ENCODE results near the gene NDUFA5.

The NDUFA5 gene

GRCh38 chr7:123557398-123558288, at the start of gene NDUFA5:
NDUFA5 (minus strand) TSS chr7:123557818; CDS start chr7:123557795, 23 bp downstream.
- DNase-seq (ENCODE audit: low spot score) = peak; percentile 100

DNA sequence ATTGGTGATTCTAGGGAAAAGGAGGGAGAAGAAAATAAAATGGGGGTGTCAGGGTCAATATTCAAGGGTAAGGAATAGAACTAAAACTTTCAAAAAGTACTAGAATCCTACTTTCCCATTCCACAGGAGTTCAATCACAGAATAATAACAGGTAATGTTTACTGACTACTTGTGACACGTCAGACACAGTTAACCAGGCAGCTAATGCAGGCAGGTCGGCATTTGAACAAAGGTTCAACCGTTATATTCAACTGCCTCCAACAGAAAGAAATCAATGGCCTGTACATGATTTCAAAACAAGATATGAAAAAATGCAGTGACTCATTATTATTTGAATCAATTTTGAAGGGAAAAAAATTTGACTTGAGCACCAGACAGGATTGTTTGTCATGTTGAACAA, 47.1 kb upstream of the NDUFA5 start:
- DNase-seq (ENCODE audit: low spot score) = no peak

GRCh38 chr7:123602648-123603047, 45.0 kb upstream of the NDUFA5 start:
- DNase-seq (ENCODE audit: low spot score) = no peak

DNA sequence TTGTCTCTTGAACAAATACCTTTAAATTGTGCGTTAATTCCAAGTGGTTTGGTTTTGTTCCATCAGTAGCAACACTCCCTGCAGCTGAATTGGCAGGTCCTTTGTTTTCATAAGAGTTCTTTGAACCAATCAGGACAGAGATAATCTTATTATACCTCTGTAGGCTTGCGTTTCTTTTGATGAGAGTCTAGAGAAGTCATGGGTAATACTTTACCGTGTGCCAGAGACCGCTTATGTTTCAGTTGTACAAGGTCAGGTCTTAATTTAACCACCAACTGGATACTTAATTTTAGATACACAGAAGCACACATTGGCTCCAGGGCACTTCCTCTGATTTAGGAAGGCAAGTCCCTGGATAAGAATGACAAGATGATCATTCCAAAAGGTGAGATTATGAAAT, 43.9 kb upstream of the NDUFA5 start, which contains the start of gene ASB15:
ASB15 (plus strand) TSS at position 292 of the 400 bp plus-strand sequence. CDS start 12,682 bp downstream, outside the sequence.
- no peak for DNase-seq (ENCODE audit: low spot score)

- DNase-seq (ENCODE audit: low spot score) = no peak
Measured at GRCh38 chr7:123600876-123601275, 43.3 kb upstream of the NDUFA5 start.

DNA sequence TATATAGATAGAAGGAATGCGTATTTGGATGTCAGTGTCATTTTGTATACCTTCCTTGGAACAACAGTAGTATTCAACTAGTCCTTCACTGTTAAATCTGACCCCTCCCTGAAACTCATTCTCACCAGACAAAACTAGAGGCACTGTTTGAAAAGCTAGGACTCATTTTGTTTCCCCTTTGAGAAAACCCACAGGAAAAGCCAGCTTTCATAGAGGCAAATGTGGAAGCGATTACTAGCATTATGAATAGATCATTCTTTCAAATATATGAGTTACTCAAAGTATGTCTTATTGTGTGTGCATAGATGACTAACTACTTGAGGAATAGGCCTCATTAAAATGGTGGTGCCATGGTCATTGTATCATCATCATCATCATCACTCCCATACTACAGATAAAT, 42.1 kb upstream of the NDUFA5 start:
- DNase-seq (ENCODE audit: low spot score) = no peak

- DNase-seq (ENCODE audit: low spot score) = no peak
Measured at GRCh38 chr7:123598657-123599056, 41.0 kb upstream of the NDUFA5 start.

DNA sequence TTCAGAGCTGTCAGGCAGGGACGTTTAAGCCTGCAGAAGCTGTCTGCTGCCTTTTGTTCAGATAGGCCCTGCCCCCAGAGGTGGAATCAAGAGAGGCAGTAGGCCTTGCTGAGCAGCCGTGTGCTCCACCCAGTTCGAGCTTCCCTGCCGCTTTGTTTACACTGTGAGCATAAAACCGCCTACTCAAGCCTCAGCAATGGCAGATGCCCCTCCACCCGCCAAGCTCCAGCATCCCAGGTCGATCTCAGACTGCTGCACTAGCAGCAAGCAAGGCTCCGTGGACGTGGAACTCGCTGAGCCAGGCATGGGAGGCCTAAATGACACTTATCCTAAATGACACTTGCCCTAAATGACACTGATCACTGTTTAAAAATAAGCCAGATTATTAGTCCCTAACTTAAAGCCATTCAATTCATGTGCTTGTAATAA, 37.2 kb upstream of the NDUFA5 start:
- no peak for DNase-seq (ENCODE audit: low spot score)

DNA sequence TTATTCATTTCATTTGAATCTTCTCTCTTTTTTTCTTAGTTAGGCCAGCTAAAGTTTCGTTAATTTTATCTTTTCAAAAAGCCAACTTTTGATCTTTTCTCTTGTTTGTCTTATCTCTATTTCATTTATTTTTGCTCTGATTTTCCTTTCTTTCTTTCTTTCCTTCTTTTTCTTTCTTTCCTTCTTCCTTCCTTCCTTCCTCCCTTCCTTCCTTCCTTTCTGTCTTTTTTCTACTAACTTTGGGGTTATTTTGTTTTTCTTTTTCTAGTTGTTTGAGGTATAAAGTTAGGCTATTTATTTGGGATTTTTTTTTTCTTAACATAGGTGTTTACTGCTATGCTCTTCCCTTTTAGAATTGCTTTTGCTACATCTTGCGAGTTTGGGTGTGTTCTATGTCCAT, 30.8 kb upstream of the NDUFA5 start:
- no peak for DNase-seq (ENCODE audit: low spot score)

DNA sequence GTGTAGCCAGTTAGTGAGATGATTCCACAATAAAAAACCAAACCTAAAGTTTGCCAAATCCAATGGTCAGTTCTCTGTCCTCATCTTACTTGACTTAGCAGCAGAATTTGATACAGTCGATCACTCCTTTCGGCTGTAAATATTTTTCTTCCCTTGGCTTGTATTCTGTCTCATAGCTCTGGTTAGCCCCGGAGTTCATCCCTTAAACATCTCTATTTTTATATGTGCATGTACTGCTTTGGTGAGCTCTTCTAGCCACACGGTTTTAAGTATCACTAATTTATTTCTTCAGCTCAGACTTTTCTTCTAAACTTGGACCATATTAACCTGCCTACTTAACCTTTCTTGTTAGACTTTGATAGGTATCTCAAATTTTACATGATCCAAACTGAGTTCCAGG, 26.2 kb upstream of the NDUFA5 start:
- no peak for DNase-seq (ENCODE audit: low spot score)

- no peak for DNase-seq (ENCODE audit: low spot score)
Measured at GRCh38 chr7:123581162-123581459, 23.5 kb upstream of the NDUFA5 start.

DNA sequence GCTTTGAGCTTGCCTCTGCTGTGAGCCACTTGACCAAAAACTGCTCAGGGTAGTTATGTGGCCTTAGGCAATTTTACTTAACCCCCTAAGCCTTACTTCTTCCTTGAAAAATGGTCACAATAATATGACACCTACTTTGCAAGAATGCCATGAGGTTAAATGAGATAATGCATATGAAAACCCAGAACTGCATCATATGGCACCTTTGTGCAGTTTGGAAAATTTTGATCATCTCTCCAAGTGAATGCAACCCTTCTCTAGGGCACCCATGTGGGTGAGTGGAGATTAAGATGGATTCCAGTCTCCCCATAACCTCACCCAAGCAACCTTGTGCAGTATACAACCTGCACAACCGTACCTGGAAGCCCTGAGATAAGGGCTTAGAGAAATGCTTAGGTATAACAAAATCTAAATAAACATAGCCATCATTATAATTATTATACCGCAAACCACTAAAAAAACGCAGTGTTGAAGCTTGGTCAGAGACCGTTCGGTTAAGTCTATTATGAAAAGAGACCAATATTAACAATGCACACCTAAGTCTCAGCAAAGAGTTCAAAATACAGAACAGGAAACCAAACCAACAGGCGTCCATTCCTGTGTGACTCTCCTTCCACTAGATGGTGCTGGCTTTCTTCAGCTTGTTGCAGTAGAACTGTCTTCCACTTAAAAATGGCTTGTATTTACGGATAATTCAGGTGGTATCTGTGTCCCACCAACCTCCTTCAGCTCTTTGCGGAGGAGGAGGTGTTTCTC, 23.0 kb upstream of the NDUFA5 start:
- peak; percentile 78 for DNase-seq (ENCODE audit: low spot score)

- no peak for DNase-seq (ENCODE audit: low spot score)
Measured at GRCh38 chr7:123579416-123579815, 21.8 kb upstream of the NDUFA5 start.

- no peak for DNase-seq (ENCODE audit: low spot score)
Measured at GRCh38 chr7:123573896-123574467, 16.4 kb upstream of the NDUFA5 start.

DNA sequence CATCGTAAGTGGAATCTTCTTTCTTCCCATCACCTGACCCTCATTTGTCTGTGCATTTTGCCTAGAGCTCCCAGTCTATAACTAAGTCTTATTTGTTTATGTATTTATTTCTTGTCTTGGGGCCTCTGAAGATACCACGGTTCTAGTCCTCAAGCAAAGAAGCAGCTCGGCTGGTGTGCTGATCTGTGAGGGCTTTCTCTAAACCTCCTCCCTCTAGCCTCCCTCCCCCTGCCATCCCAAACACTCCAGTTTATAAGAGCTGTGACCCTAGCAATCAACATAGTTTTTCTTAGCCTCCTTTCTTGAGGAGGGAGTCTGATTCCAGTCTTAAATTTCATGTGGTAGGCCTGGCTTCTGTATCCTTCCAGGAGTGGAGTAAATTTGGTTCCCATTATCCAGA, 15.7 kb upstream of the NDUFA5 start:
- no peak for DNase-seq (ENCODE audit: low spot score)

- no peak for DNase-seq (ENCODE audit: low spot score)
Measured at GRCh38 chr7:123571684-123572083, 14.1 kb upstream of the NDUFA5 start.

GRCh38 chr7:123571187-123571586, 13.6 kb upstream of the NDUFA5 start:
- DNase-seq (ENCODE audit: low spot score) = no peak

GRCh38 chr7:123570390-123571182, 13.0 kb upstream of the NDUFA5 start:
- no peak for DNase-seq (ENCODE audit: low spot score)

DNA sequence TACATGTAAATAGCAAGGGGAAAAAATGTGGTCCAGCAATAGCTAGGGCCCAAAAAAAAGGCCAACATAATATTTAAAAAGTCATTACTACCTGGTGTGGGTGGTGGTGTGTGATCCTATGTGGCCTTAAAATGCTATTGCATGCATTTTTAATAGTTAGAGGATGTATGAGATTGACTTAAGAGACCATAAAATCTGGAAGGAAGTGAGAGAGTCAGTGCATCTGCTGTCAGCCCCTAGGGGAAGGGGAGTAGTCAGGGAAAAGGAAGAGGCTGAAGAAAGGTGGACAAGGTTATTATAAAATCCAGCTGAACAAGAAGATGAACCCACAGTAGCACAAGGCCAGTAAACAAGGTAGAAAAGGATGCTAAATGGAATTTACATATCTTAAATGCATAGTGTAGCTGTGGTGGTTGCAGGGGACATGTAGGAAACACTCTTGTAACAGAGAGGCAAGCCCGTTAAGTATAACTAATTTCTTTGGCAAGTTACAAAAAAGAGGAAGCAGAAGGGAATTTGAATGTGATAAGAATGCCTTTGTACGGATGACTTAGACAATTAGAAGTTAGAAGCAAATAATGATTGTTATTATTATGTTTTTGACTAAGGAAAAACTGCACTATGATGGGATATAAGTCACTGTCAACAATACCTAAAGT, 11.9 kb upstream of the NDUFA5 start:
- no peak for DNase-seq (ENCODE audit: low spot score)

- DNase-seq (ENCODE audit: low spot score) = no peak
Measured at GRCh38 chr7:123562121-123562520, 4.5 kb upstream of the NDUFA5 start.

DNA sequence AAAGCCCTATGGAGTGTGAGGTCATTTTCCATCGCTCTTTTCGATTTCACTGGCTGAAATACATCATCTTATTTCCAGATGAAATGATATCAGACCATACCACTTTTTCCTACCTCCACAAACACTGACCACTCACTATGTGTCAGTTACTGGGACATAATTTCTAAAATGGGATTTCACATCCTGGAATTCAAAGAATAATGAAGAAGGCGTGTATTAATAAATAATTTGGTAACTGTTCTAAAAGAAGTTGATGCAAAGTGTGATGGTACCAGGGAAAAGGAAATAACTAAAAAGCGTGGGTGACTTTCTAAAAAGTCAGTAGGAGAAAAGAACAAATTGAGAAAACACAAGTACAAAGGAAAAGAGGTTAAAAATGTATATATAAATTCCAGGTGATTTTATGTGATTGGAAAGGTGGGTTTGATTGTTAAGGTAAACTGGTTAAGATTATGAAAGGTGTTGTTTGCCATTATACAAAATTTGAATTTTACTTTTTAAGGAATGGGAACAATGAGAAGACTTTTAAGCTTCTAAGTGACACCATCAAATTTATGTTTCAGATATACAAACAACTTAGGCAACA, 764 bp upstream of the NDUFA5 start:
- DNase-seq (ENCODE audit: low spot score) = no peak
